ENCODE measurements around the gene C1orf87. TPM values are rescaled to one million over a fixed set of nuclear protein-coding genes. Genes with fewer than 3 reads are reported as not detected.

C1orf87 gene
- total RNA-seq, result not detected
- long read RNA-seq, result 0 reads

- intact Hi-C loops (cut with DNase I), result no loop called here
- ATAC-seq, result peak in 1 of 2 donors; percentile 53
- DNase-seq, result no peak
Observed at GRCh38 chr1:60073605-60074278, at the start of gene C1orf87. C1orf87 (minus strand) TSS chr1:60073770; CDS start chr1:60072643, 1,127 bp downstream.

GRCh38 chr1:60118085-60118484 is 44.5 kb upstream of the C1orf87 start:
- intact Hi-C loops (cut with DNase I), result no loop called here
- no peak for ATAC-seq
- no peak for DNase-seq

- DNase-seq, result no peak
- ATAC-seq, result no peak
- intact Hi-C loops (cut with DNase I), result no loop called here
Observed at GRCh38 chr1:60114745-60115318, 41.3 kb upstream of the C1orf87 start.

GRCh38 chr1:60113596-60113995 is 40.0 kb upstream of the C1orf87 start:
- ATAC-seq (no peak), DNase-seq (no peak)
- intact Hi-C loops (cut with DNase I), result no loop called here

GRCh38 chr1:60113028-60113427 is 39.5 kb upstream of the C1orf87 start:
- DNase-seq (no peak), ATAC-seq (no peak)
- intact Hi-C loops (cut with DNase I), result no loop called here

- no peak for ATAC-seq
- DNase-seq, result no peak
- intact Hi-C loops (cut with DNase I), result no loop called here
Observed at GRCh38 chr1:60111716-60112115, 38.1 kb upstream of the C1orf87 start.

- intact Hi-C loops (cut with DNase I), result no loop called here
- no peak for ATAC-seq
- DNase-seq, result no peak
Observed at GRCh38 chr1:60111118-60111517, 37.5 kb upstream of the C1orf87 start.

- intact Hi-C loops (cut with DNase I), result no loop called here
- DNase-seq (no peak), ATAC-seq (no peak)
Observed at GRCh38 chr1:60108196-60108595, 34.6 kb upstream of the C1orf87 start.

- DNase-seq, result no peak
- no peak for ATAC-seq
- intact Hi-C loops (cut with DNase I), result no loop called here
Observed at GRCh38 chr1:60103186-60103585, 29.6 kb upstream of the C1orf87 start.

- intact Hi-C loops (cut with DNase I), result no loop called here
- no peak for DNase-seq
- no peak for ATAC-seq
Observed at GRCh38 chr1:60102267-60103061, 28.9 kb upstream of the C1orf87 start.

- intact Hi-C loops (cut with DNase I), result no loop called here
- DNase-seq, result no peak
- ATAC-seq, result no peak
Observed at GRCh38 chr1:60101516-60101915, 27.9 kb upstream of the C1orf87 start.

GRCh38 chr1:60091195-60091715 is 17.7 kb upstream of the C1orf87 start:
- intact Hi-C loops (cut with DNase I), result no loop called here
- ATAC-seq (no peak), DNase-seq (no peak)

GRCh38 chr1:60090655-60091054 is 17.1 kb upstream of the C1orf87 start:
- intact Hi-C loops (cut with DNase I), result no loop called here
- DNase-seq (no peak), ATAC-seq (no peak)

GRCh38 chr1:60088620-60089155 is 15.1 kb upstream of the C1orf87 start:
- ATAC-seq (no peak), DNase-seq (no peak)
- intact Hi-C loops (cut with DNase I), result no loop called here

- DNase-seq (no peak), ATAC-seq (no peak)
- intact Hi-C loops (cut with DNase I), result no loop called here
Observed at GRCh38 chr1:60087681-60088080, 14.1 kb upstream of the C1orf87 start.

- intact Hi-C loops (cut with DNase I), result no loop called here
- DNase-seq (no peak), ATAC-seq (no peak)
Observed at GRCh38 chr1:60078182-60078581, 4.6 kb upstream of the C1orf87 start.

- intact Hi-C loops (cut with DNase I), result no loop called here
Observed at GRCh38 chr1:60071296-60071695, 2.3 kb downstream of the C1orf87 start.

GRCh38 chr1:60069691-60070090 is 3.9 kb downstream of the C1orf87 start:
- no peak for DNase-seq
- intact Hi-C loops (cut with DNase I), result no loop called here
- ATAC-seq, result no peak

More at GRCh38 chr1:60071296-60071695, 2.3 kb downstream of the C1orf87 start:
- no peak for DNase-seq
- no peak for ATAC-seq

GRCh38 chr1:60068393-60069045 is 5.1 kb downstream of the C1orf87 start:
- intact Hi-C loops (cut with DNase I), result no loop called here
- ATAC-seq (peak in 1 of 2 donors; percentile 79), DNase-seq (no peak)

Measured in left cardiac atrium (tissue), 4 donors.